Retinal pigment epithelial cell (primary cell): Measurements from ENCODE around the gene FERMT3.

Experiments
- DNase-seq: peaks from one replicate; pipeline ENCODE4 v3.0.0-alpha.2; 2010; ENCODE audit warnings: low read depth
- H3K4me3 ChIP-seq: 2 replicates; pipeline ENCODE4 v1.5.1; 2011; ENCODE audit warnings: mild to moderate bottlenecking, low read length, control low read depth, moderate library complexity
- CTCF ChIP-seq: conservative IDR thresholded peaks from 2 replicates; pipeline ENCODE4 v1.5.1; 2011; ENCODE audit warnings: low read depth, low read length, control low read depth, inconsistent platforms

The FERMT3 gene

DNA sequence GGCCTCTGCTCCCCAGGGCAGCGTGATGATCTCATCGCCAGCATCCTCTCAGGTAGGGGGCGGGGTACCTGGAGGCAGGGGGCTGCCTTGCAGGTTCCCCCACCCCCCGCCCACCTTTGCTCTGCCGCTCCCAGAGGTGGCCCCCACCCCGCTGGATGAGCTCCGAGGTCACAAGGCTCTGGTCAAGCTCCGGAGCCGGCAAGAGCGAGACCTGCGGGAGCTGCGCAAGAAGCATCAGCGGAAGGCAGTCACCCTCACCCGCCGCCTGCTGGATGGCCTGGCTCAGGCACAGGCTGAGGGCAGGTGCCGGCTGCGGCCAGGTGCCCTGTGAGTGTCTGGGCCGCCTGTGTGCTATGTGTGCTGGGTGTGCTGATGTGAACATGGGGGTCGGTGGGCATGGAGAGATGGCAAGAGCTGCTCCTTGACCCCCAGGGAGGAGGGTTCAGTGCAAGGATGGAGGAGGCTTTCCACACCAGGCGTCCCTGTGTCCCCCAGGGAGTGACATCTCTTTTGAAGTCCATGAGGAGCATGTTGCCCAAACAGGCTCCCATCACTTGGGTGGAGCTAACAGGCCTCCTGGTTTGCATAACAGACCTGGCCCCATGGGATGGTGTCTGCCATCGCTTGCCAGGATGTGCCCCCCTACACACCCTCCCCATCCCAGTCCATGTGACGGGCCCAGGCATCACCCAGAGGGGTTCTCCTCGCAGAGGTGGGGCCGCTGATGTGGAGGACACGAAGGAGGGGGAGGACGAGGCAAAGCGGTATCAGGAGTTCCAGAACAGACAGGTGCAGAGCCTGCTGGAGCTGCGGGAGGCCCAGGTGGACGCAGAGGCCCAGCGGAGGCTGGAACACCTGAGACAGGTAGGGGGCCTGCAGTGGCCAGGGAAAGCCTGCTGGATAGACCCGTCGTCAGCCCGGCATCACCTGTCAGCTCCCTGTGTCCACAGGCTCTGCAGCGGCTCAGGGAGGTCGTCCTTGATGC is 58.9 kb downstream of the FERMT3 start:
- TF ChIP-seq CTCF: no peak
- no peak overlapping the region for H3K4me3 ChIP-seq
- no peak for DNase-seq

- no peak overlapping the region for H3K4me3 ChIP-seq
- DNase-seq: no peak
- TF ChIP-seq CTCF: no peak
Observed at GRCh38 chr11:64266339-64266738, 59.8 kb downstream of the FERMT3 start.

- no peak for TF ChIP-seq CTCF
- DNase-seq: no peak
- no peak overlapping the region for H3K4me3 ChIP-seq
Observed at GRCh38 chr11:64267207-64267945, 60.9 kb downstream of the FERMT3 start.

DNA sequence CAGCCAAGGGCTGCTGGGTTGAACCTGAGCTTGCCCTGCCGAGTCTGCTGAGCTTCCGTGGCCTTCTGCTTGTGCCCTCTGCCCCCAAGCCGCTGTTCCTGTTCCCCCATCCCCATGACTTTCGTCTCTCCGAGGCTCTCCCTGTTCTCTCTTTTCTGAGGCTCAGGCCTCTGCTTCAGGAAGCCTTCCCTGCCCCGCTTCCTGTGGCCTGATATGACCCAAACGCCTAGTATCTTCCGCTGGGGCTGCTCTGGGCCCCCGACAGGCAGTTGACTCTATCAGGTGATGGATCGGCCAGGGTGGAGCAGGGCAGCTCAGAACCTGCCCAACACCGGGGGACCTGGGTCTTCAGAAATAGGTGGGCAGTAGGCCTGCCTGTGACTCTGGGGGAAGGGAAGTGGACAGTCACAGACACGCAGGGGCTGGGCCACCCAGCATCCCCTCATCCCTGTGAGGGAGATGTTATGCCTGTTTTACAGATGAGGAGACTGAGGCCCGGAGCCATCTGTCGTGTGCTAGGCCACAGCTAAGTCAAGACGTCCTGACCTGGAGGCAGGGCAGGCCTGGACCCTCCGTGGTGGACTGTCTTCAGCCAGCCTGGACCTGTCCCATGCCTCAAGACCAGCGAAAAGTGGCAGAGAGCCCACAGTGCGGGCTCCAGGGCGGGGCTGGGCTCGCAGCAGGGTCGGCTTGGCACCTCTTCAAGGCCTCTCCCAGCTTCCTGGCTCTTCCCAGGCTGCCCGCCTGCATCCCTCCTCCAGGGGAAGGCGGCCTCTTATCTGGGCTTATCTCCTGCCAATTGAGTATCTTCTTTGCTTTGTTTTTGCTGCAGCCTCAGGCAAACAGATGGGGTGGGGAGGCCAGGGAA is 61.7 kb downstream of the FERMT3 start:
- DNase-seq: no peak
- peak overlapping the region; percentile 64 for H3K4me3 ChIP-seq
- TF ChIP-seq CTCF: no peak

GRCh38 chr11:64268893-64269539 is 62.5 kb downstream of the FERMT3 start:
- no peak for DNase-seq
- H3K4me3 ChIP-seq: peak overlapping the region; percentile 64
- TF ChIP-seq CTCF: no peak

- peak; percentile 99 for DNase-seq
- TF ChIP-seq CTCF: peak; percentile 4
- peak overlapping the region; percentile 76 for H3K4me3 ChIP-seq
Observed at GRCh38 chr11:64269540-64270220, 63.2 kb downstream of the FERMT3 start.
